Thyroid gland (tissue), 4 donors: Measurements from ENCODE around the gene CDH22.

Source experiments
- POLR2A ChIP-seq, 2 donors: fragments of 450-650 bp; IDR thresholded peaks; one replicate each; pipeline ENCODE4 v1.6.1; 2017; ENCODE audit warnings: antibody characterized with exemption in 2 of 2, mild to moderate bottlenecking in 2 of 2, moderate library complexity in 1 of 2
- TF ChIP-seq, protein P1 (sequence below), 6 experiments: fragments of 200-600 bp in 3 of 6; fragments of 450-650 bp in 3 of 6; sonication (generic) in 3 of 6; IDR thresholded peaks; one replicate each; pipeline ENCODE4 v1.5.1; 2016 to 2019; ENCODE audit warnings: antibody characterized with exemption in 6 of 6, mild to moderate bottlenecking in 2 of 6, inconsistent platforms in 1 of 6, moderate library complexity in 1 of 6

DNA sequence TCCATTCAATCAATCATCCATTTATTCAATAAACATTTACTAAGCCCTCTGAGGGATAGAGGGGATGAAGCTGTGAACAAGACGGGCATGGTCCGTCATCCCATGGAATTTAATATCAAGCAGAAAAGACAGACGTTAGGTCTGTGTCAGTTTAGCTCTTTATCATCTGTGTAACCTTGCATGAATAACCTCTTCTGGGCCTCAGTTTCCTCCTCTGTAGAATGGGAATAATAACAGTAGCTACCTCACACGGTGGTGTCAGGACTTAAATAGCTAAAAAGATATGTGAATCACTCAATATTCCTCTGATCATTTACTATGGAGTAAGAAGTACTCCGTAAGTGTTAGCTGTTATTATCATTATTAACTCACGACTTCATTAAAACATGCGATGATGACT, 21.3 kb downstream of the CDH22 start:
- TF ChIP-seq, protein P1, sequence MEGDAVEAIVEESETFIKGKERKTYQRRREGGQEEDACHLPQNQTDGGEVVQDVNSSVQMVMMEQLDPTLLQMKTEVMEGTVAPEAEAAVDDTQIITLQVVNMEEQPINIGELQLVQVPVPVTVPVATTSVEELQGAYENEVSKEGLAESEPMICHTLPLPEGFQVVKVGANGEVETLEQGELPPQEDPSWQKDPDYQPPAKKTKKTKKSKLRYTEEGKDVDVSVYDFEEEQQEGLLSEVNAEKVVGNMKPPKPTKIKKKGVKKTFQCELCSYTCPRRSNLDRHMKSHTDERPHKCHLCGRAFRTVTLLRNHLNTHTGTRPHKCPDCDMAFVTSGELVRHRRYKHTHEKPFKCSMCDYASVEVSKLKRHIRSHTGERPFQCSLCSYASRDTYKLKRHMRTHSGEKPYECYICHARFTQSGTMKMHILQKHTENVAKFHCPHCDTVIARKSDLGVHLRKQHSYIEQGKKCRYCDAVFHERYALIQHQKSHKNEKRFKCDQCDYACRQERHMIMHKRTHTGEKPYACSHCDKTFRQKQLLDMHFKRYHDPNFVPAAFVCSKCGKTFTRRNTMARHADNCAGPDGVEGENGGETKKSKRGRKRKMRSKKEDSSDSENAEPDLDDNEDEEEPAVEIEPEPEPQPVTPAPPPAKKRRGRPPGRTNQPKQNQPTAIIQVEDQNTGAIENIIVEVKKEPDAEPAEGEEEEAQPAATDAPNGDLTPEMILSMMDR (IDR thresholded peaks at IDR 0.05) = no peak
- TF ChIP-seq POLR2A (IDR thresholded peaks at IDR 0.05) = no peak
